Fibroblast of mammary gland (primary cell): Measurements from ENCODE around the gene DZIP1L.

ENCODE experiments used
- DNase-seq: peaks from one replicate; pipeline ENCODE4 v3.0.0-alpha.2; 2010; ENCODE audit warnings: low read depth
- H3K4me3 ChIP-seq: 2 replicates; pipeline ENCODE4 v1.5.1; 2011; ENCODE audit warnings: low read depth, mild to moderate bottlenecking, low read length, moderate library complexity; ENCODE audit not compliant: control insufficient read depth
- TF ChIP-seq, protein P1 (sequence below): conservative IDR thresholded peaks from 2 replicates; pipeline ENCODE4 v1.5.1; 2011; ENCODE audit warnings: low read depth, low read length, inconsistent platforms; ENCODE audit not compliant: control insufficient read depth, insufficient read depth

DZIP1L gene

GRCh38 chr3:138038725-138039462 is 76.5 kb downstream of the DZIP1L start:
- no peak overlapping the region for H3K4me3 ChIP-seq
- no peak for DNase-seq
- TF ChIP-seq, protein P1, sequence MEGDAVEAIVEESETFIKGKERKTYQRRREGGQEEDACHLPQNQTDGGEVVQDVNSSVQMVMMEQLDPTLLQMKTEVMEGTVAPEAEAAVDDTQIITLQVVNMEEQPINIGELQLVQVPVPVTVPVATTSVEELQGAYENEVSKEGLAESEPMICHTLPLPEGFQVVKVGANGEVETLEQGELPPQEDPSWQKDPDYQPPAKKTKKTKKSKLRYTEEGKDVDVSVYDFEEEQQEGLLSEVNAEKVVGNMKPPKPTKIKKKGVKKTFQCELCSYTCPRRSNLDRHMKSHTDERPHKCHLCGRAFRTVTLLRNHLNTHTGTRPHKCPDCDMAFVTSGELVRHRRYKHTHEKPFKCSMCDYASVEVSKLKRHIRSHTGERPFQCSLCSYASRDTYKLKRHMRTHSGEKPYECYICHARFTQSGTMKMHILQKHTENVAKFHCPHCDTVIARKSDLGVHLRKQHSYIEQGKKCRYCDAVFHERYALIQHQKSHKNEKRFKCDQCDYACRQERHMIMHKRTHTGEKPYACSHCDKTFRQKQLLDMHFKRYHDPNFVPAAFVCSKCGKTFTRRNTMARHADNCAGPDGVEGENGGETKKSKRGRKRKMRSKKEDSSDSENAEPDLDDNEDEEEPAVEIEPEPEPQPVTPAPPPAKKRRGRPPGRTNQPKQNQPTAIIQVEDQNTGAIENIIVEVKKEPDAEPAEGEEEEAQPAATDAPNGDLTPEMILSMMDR, result no peak

DNA sequence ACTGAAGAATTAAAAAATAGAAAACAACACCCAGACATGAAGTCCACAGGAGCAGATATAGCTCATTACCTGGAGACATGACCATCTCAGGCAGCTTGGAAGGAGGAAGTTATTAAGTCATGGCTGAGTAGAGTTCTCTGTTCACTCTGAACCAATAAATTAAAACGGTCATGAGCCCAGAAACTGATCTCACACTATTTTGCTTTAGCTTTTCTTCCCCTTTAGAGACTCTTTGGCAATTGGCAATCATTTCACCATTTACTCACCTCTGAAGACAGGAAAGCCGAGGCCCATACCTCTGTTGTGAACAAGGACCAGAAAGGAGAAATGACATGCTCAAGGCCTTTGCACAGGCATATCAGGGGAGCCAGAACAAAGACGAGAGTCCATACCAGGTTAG is 78.8 kb downstream of the DZIP1L start:
- no peak overlapping the region for H3K4me3 ChIP-seq
- TF ChIP-seq, protein P1, result no peak
- DNase-seq, result no peak

- H3K4me3 ChIP-seq, result no peak overlapping the region
- TF ChIP-seq, protein P1, result no peak
- no peak for DNase-seq
Measured at GRCh38 chr3:138034918-138035317, 80.5 kb downstream of the DZIP1L start.

- TF ChIP-seq, protein P1, result no peak
- H3K4me3 ChIP-seq, result no peak overlapping the region
- DNase-seq, result no peak
Measured at GRCh38 chr3:138033202-138033691, 82.2 kb downstream of the DZIP1L start.

GRCh38 chr3:138032567-138032966 is 82.8 kb downstream of the DZIP1L start:
- DNase-seq, result no peak
- TF ChIP-seq, protein P1, result no peak
- H3K4me3 ChIP-seq, result no peak overlapping the region

GRCh38 chr3:138031536-138031935 is 83.9 kb downstream of the DZIP1L start:
- TF ChIP-seq, protein P1, result no peak
- H3K4me3 ChIP-seq, result no peak overlapping the region
- DNase-seq, result no peak
